Measurements from ENCODE around the gene HOMER1.

- TF ChIP-seq CTCF (IDR thresholded peaks at IDR 0.05): no peak
- TF ChIP-seq POLR2A (IDR thresholded peaks at IDR 0.05): no peak
- no peak for TF ChIP-seq POLR2AphosphoS5 (IDR thresholded peaks at IDR 0.05; ENCODE audit: insufficient read depth in 1 of 2, low read depth in 1 of 2)
These were observed 13.0 kb upstream of the HOMER1 start for GRCh38 chr5:79526928-79527327.

Measured in vagina (tissue), 2 donors.